Neural cell (in vitro differentiated cells): ENCODE data around the gene MBD3L4. TPM values are rescaled to one million over a fixed set of nuclear protein-coding genes. Genes with fewer than 3 reads are reported as not detected.

ENCODE experiments used
- H2AFZ ChIP-seq: fragments of 200-600, 300-800 bp; sonication (generic), shearing (Covaris generic); 2 replicates; pipeline ENCODE4 v1.6.0; 2014; ENCODE audit warnings: low read depth, mild to moderate bottlenecking, antibody characterized with exemption, low read length, moderate library complexity
- H3F3A ChIP-seq: fragments of 200-600 bp; shearing (Covaris generic); 2 replicates; pipeline ENCODE4 v1.6.1; 2016; ENCODE audit warnings: mild to moderate bottlenecking, moderate library complexity, mixed read lengths, antibody characterized with exemption, low read length; ENCODE audit not compliant: insufficient read depth, poor library complexity, severe bottlenecking
- H3K27ac ChIP-seq: fragments of 200-600, 300-800 bp; sonication (generic), shearing (Covaris generic); 2 replicates; pipeline ENCODE4 v1.5.1; 2014; ENCODE audit warnings: mild to moderate bottlenecking, low read length, moderate library complexity
- H3K27me3 ChIP-seq: fragments of 300-800, 200-600 bp; sonication (generic), shearing (Covaris generic); 2 replicates; pipeline ENCODE4 v1.6.0; 2014; ENCODE audit warnings: mild to moderate bottlenecking, low read depth, low read length, moderate library complexity; ENCODE audit not compliant: insufficient read depth
- H3K36me3 ChIP-seq: fragments of 300-800, 200-600 bp; sonication (generic), shearing (Covaris generic); 2 replicates; pipeline ENCODE4 v1.5.1; 2014; ENCODE audit warnings: mild to moderate bottlenecking, antibody characterized with exemption, low read length, moderate library complexity; ENCODE audit not compliant: insufficient read depth
- H3K4me2 ChIP-seq: fragments of 300-800, 200-600 bp; sonication (generic), shearing (Covaris generic); 2 replicates; pipeline ENCODE4 v1.6.0; 2014; ENCODE audit warnings: mild to moderate bottlenecking, low read length
- H3K4me3 ChIP-seq: fragments of 300-800, 200-600 bp; sonication (generic), shearing (Covaris generic); 2 replicates; pipeline ENCODE4 v1.5.1; 2014; ENCODE audit warnings: mild to moderate bottlenecking, low read length, moderate library complexity
- H3K79me2 ChIP-seq: fragments of 200-600 bp; shearing (Covaris generic); replicated peaks from 2 replicates; pipeline ENCODE4 v1.6.0; 2014; ENCODE audit warnings: mild to moderate bottlenecking, low read length, moderate library complexity; ENCODE audit not compliant: insufficient read depth
- H3K9ac ChIP-seq: fragments of 300-800, 200-600 bp; sonication (generic), shearing (Covaris generic); 2 replicates; pipeline ENCODE4 v1.6.1; 2016; ENCODE audit warnings: mild to moderate bottlenecking, low read length, mixed read lengths
- H3K9me2 ChIP-seq: fragments of 200-600 bp; shearing (Covaris generic); 2 replicates; pipeline ENCODE4 v1.6.1; 2016; ENCODE audit warnings: mild to moderate bottlenecking, low read length, mixed read lengths; ENCODE audit not compliant: insufficient read depth
- H3K9me3 ChIP-seq: fragments of 200-600, 300-800 bp; sonication (generic), shearing (Covaris generic); 2 replicates; pipeline ENCODE4 v1.6.1; 2016; ENCODE audit warnings: mild to moderate bottlenecking, mixed run types, low read length, moderate library complexity, mixed read lengths
- H4K20me1 ChIP-seq: fragments of 200-600 bp; shearing (Covaris generic); 2 replicates; pipeline ENCODE4 v1.6.1; 2016; ENCODE audit warnings: mild to moderate bottlenecking, mixed run types; ENCODE audit not compliant: insufficient read depth
- CTCF ChIP-seq: fragments of 450-650 bp; IDR thresholded peaks from 2 replicates; pipeline ENCODE4 v1.5.1; 2014; ENCODE audit warnings: antibody characterized with exemption, mild to moderate bottlenecking, moderate library complexity; ENCODE audit not compliant: poor library complexity, severe bottlenecking
- EP300 ChIP-seq: fragments of 450-650 bp; conservative IDR thresholded peaks from 2 replicates; pipeline ENCODE4 v1.6.1; 2014; ENCODE audit warnings: antibody characterized with exemption, mild to moderate bottlenecking, moderate library complexity; ENCODE audit not compliant: poor library complexity, severe bottlenecking
- EZH2 ChIP-seq: fragments of 200-600, 300-800 bp; shearing (Covaris generic), sonication (generic); IDR thresholded peaks from 2 replicates; pipeline ENCODE4 v1.6.1; 2014; ENCODE audit warnings: antibody characterized with exemption, low read length, borderline replicate concordance, mild to moderate bottlenecking; ENCODE audit not compliant: insufficient read depth, poor library complexity, severe bottlenecking
- MXI1 ChIP-seq: fragments of 450-650 bp; conservative IDR thresholded peaks from 2 replicates; pipeline ENCODE4 v1.6.1; 2014; ENCODE audit warnings: antibody characterized with exemption, mild to moderate bottlenecking; ENCODE audit not compliant: poor library complexity, severe bottlenecking
- POLR2AphosphoS5 ChIP-seq: IDR thresholded peaks from 2 replicates; pipeline ENCODE4 v1.6.1; 2012
- RAD21 ChIP-seq: fragments of 450-650 bp; conservative IDR thresholded peaks from 2 replicates; pipeline ENCODE4 v1.6.1; 2014; ENCODE audit warnings: antibody characterized with exemption, mild to moderate bottlenecking, moderate library complexity
- REST ChIP-seq: IDR thresholded peaks from 2 replicates; pipeline ENCODE4 v1.6.1; 2012; ENCODE audit warnings: borderline replicate concordance
- SMC3 ChIP-seq: fragments of 450-650 bp; conservative IDR thresholded peaks from 2 replicates; pipeline ENCODE4 v1.6.1; 2014; ENCODE audit warnings: antibody characterized with exemption, mild to moderate bottlenecking, moderate library complexity; ENCODE audit not compliant: poor library complexity
- TAF1 ChIP-seq: IDR thresholded peaks from 2 replicates; pipeline ENCODE4 v1.6.1; 2012; ENCODE audit warnings: low read depth
- polyA plus RNA-seq: library from polyadenylated mRNA; depleted of rRNA; stranded (reverse); fragments of >200 nt; gene quantifications from 2 replicates; pipeline ENCODE4 v1.2.3, GENCODE V29; 2014

The MBD3L4 gene
- polyA plus RNA-seq, 1 donor from 2014 or later = not detected

GRCh38 chr19:6996810-6997209, 43.2 kb downstream of the MBD3L4 start:
- no peak overlapping the region for H3K4me2 ChIP-seq
- TF ChIP-seq POLR2AphosphoS5 (no peak), EP300 (no peak), TAF1 (no peak), REST (no peak), EZH2 (no peak), CTCF (no peak), MXI1 (no peak), SMC3 (no peak), RAD21 (no peak)
- H3K9ac ChIP-seq = no peak overlapping the region
- no peaks in the 10 kb centered on the region for H3F3A ChIP-seq
- H3K9me2 ChIP-seq = no peaks in the 10 kb centered on the region
- H3K27ac ChIP-seq = no peak overlapping the region
- H3K4me3 ChIP-seq = no peak overlapping the region
- no peaks in the 10 kb centered on the region for H3K9me3 ChIP-seq
- no peak overlapping the region for H2AFZ ChIP-seq
- H3K27me3 ChIP-seq = no peaks in the 10 kb centered on the region
- H4K20me1 ChIP-seq = no peaks in the 10 kb centered on the region
- no peaks in the 10 kb centered on the region for H3K36me3 ChIP-seq
- no peaks in the 10 kb centered on the region for H3K79me2 ChIP-seq

- no peaks in the 10 kb centered on the region for H3K36me3 ChIP-seq
- no peak for TF ChIP-seq TAF1
- no peak for TF ChIP-seq CTCF
- TF ChIP-seq MXI1 = no peak
- TF ChIP-seq EP300 = no peak
- no peak for TF ChIP-seq EZH2
- TF ChIP-seq SMC3 = no peak
- no peak for TF ChIP-seq POLR2AphosphoS5
- no peak overlapping the region for H3K4me2 ChIP-seq
- no peaks in the 10 kb centered on the region for H3K79me2 ChIP-seq
- no peaks in the 10 kb centered on the region for H3K27me3 ChIP-seq
- no peak overlapping the region for H3K27ac ChIP-seq
- no peaks in the 10 kb centered on the region for H3K9me2 ChIP-seq
- no peaks in the 10 kb centered on the region for H4K20me1 ChIP-seq
- no peaks in the 10 kb centered on the region for H3K9me3 ChIP-seq
- no peak overlapping the region for H3K9ac ChIP-seq
- no peak overlapping the region for H2AFZ ChIP-seq
- no peaks in the 10 kb centered on the region for H3F3A ChIP-seq
- no peak overlapping the region for H3K4me3 ChIP-seq
Measured at GRCh38 chr19:6995054-6995453, 44.9 kb downstream of the MBD3L4 start.
